ENCODE data around the gene PDE11A.

GRCh38 chr2:177638507-177638906 lies 434.1 kb downstream of the PDE11A start:
- TF ChIP-seq CTCF (IDR thresholded peaks at IDR 0.05) (no peak), POLR2A (IDR thresholded peaks at IDR 0.05) (no peak)

Data from lower leg skin (tissue), 3 donors.